Fibroblast of upper back skin (primary cell): Measurements from ENCODE around the gene NHP2.
A peak's percentile ranks its signal among the peaks of the same experiment; 100 is the strongest.

Experiments used
- DNase-seq: peaks from one replicate; pipeline ENCODE4 v3.0.0-alpha.2; 2013

The NHP2 gene

DNA sequence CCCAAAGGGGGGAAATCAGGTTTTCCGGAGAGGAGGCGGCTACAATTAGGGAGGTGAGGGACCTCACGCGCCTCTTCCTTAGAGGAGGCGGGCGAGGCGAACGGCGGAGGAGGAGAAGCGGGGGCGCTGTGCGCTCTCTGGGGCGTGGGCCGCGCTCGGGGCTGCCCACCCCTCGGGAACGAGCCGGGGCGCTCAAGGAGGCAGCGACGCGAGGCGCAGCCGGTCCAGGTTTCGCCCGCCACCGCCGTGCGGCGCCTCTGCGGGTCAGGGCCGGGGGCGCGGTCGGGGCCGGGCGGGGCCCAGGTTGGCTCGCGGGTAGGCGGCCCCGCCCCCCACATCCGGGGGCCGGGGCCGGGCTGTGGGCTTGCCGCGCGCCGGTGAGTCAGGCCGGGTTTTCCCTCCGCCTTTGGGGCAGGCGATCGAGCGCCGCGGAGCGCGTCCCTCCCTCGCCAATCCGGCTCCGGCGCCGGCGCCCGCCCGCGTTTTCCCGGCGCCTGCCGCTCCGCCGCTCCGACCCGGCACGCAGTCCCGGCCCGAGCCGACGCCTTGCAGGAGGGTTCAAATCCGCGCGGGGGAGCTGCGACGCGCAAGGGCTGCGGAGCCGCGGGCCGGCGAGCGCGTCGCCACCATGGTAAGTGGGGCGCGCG is 40.4 kb downstream of the NHP2 start, which contains the start of gene N4BP3:
Gene N4BP3 (plus strand): TSS at position 392 of the 647 bp plus-strand sequence. CDS start 6,052 bp downstream, outside the sequence.
- peak; percentile 33 for DNase-seq

DNA sequence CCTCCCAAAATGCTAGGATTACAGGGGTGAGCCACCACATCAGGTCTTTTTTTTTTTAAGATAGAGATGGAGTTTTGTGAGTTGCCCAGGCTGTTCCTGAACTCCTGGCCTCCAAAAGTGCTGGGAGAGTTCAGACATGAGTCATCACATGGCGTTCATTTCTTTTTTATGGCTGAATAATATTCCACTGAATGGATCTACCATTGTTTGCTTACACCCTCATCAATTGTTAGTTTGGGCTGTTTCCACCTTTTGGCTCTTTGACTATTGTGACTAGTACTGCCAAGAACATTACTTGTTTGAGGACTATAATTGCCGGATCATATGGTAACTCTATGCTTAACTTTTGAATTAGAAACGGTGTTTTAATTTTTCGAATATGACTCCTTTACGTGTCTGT is 41.1 kb downstream of the NHP2 start:
- DNase-seq: no peak

DNA sequence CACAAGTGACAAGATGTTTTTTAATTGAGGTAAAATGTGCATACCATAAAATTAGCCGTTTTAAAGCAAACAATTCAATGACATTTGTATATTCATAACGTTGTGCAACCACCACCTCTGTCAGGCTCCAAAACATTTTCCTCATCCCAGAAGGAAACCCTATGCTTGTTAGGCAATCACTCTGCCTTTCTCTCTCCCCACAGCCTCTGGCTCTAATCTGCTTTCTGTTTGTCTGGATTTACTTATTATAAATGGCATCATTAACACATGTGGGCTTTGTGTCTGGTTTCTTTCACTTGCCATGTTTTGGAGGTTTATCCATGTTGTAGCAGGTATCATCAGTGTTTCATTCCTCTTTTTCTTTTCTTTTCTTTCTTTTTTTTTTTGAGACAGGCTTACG is 41.8 kb downstream of the NHP2 start:
- DNase-seq: peak; percentile 12

DNA sequence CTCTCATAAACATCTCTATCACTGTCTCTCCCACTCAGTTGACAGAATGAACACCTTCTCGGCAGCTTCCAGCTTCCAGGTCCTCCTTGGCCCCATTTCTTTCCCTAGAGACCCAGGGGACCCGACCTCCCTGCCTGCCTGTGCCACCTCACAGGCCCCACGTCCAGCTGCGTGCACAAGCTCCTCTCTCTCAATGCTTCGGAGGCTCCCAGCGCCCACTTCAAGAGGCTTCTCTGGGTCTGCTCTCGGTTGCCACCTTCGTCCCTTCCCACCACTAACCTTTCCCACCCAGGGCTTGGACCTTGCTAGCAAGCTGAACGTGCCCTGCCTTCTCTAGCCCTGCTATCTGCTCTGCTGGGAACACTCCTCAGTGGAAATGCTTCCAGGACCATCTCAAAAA is 43.2 kb downstream of the NHP2 start:
- no peak for DNase-seq

DNA sequence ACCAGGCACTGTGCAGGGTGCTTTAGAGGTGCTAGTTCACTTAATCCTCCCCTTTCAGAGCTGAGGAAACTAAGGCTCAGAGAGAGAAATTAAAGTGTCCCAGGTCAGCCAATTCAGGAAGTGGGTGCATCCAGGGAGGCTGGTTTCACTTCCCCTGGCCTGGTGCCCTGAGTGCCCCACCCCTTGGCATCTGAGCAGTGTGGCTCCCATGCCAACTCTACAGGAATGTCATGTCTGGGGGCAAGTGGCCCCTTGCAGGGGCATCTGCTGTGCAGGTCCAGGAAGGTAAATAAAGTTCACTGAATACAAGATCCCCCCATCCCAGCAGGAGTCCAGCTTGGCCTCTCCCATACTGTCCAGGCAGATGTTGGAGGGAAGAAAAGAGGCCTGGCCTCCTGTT is 44.7 kb downstream of the NHP2 start:
- no peak for DNase-seq

DNA sequence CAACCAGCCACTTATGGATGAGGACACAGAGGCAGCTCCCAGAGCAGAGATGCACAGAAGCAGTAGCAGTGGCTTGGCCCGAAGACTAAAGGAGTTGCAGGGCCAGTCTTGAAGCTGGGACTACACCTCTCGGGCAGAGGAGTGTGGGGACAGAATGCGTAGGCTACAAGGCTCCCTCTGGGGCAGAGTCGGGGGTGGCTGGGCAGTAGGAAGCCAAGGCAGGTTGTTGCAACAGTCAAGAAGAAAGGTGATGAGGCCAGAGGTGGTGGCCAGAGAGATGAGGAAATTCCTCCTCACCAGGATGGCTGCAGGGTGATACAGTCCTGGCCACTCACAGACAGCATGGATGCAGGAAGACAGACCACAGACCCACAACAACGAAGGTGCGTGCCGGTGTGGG is 45.2 kb downstream of the NHP2 start:
- no peak for DNase-seq

DNA sequence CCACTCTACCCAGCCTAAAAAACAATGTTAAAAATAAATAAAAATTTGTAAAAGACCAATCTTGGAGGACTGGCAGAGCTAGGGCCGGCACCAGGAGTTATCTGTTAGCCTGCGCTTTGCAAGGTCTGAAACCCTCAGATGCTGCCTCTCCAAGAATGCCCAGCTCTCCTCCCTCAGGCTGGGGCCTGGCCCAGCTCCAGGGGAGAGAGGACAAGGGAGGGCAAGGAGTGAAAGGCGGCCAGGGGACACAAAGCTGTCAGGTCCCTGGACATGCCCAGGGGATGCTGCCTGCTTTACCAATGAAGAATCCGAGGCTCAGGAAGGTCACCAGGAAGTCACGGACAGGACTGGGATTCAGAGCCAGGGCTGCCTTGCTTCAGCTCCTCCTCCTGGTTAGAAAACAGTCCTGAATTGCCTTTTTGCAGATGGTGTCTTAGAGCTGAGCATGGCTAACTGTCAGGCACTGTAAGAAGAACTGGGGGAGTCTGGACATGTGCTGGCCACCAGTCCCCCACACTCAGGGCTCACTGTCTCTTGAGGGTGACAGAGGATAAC is 45.9 kb downstream of the NHP2 start:
- no peak for DNase-seq

DNA sequence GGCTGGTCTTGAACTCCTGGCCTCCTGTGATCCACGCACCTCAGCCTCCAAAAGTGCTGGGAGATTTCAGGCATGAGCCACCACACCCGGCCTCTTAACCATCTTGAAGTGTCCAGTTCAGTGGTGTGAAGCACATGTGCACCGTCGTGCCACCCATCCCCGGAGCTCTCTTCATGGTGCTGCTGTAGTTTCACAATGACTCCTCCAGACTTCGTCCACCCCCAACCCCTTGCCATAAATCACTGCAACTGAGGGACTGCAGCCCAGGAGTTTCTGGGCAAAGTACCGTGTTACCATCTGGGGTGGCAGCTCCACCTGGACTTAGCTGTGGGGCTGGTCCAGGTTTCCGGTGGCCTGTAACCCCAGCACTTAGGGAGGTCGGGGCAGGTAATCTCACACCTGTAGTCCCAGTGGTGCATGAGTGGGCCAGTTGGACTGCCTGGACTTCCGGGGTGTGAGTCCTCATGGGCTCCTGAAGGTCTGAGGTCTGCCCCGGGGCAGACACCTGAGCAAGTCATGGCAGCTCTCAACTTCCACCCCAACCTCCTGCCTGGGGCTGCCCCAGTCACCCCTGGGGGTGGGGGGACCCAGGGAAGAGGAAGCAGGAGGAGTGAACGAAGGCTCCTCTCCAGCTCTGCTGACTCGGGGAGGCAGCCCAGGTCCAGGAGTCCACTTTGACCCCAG is 47.0 kb downstream of the NHP2 start:
- DNase-seq: no peak

DNA sequence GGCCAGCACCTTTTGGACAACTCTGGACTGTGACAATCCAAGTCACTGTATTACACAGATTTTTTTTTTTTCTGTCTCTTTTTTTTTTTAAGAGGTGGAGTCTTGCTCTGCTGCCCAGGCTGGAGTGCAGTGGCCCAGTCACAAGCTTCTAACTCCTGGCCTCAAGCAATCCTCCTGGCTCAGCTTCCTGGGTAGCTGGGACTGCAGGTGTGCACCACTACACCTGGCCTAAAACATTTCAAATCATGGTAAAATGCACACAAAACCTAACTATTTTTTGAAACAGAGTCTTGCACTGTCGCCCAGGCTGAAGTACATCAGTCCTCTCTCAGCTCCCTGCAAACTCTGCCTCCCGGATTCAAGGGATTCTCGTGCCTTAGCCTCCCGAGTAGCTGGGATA is 47.6 kb downstream of the NHP2 start:
- DNase-seq: no peak

DNA sequence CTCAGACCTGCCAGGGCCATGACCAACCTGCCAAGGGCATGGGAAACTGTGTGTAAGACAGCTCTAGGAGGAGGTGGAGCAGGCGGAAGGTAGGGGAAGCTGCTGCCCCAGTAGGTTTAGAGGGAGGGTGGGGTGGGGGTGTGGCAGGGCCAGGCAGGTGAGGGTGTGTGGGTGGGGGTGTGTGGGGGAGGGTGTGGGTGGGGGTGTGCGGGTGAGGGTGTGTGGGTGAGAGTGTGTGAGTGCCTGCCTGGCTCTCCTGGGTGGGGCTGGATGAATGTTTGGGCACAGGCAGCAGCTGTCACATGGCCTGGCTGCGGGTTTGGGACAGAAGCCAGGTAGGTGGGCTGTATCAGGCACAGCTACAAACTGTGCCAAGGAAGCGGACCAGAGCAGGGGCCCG is 49.2 kb downstream of the NHP2 start:
- no peak for DNase-seq

DNA sequence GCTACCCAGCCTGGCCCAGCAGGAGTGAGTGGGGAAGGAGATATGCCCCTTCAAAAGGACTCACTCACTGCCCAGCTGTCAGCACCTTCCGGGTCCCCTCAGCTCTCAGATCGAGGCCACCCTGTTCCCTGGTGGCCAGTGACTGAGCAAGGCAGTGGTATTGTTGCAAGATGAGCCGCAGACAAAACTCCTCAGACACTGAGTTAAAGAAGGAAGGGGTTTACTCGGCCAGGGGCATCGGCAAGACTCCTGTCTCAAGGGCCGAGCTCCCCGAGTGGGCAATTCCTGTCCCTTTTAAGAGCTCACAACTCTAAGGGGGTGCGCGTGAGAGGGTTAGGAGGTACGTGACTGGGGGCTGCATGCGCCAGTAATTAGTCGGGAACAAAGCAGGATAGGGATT is 50.1 kb downstream of the NHP2 start:
- DNase-seq: no peak
